Endometrial microvascular endothelial cells (primary cell): Measurements from ENCODE around the gene PKD1. TPM values are rescaled to one million over a fixed set of nuclear protein-coding genes. Genes with fewer than 3 reads are reported as not detected.
"Not testable (repeated sequence)": the region's sequence is repeated elsewhere in the genome, so short reads cannot be mapped to it uniquely, and the experiment has no call there.

Source experiments
- in situ Hi-C: cut with HindIII; loops from 2 replicates; pipeline ENCODE4 v1.10.0; 2017; ENCODE audit warnings: low sequenced_read_pairs, low pct_unique_long_range_greater_than_20kb; ENCODE audit errors: inconsistent ontology term
- total RNA-seq: library from RNA; depleted of rRNA; stranded (reverse); fragments of >200 nt; gene quantifications from one replicate; pipeline ENCODE4 v1.2.3, GENCODE V29; 2015; ENCODE audit errors: inconsistent ontology term

Gene PKD1
- total RNA-seq: 53.8 TPM

- in situ Hi-C loops: not testable (repeated sequence)
Observed at GRCh38 chr16:2135770-2136490, at the start of gene PKD1. PKD1 (minus strand) TSS chr16:2135898; CDS start chr16:2135689, 209 bp downstream.

- in situ Hi-C loops: no loop called here
Observed at GRCh38 chr16:2184962-2185361, 49.3 kb upstream of the PKD1 start.

- in situ Hi-C loops: no loop called here
Observed at GRCh38 chr16:2184346-2184745, 48.6 kb upstream of the PKD1 start.

GRCh38 chr16:2183671-2184070 is 48.0 kb upstream of the PKD1 start:
- in situ Hi-C loops: no loop called here

GRCh38 chr16:2181952-2182351 is 46.3 kb upstream of the PKD1 start:
- in situ Hi-C loops: no loop called here

GRCh38 chr16:2180962-2181923 is 45.5 kb upstream of the PKD1 start:
- in situ Hi-C loops: no loop called here

- in situ Hi-C loops: no loop called here
Observed at GRCh38 chr16:2180461-2180860, 44.8 kb upstream of the PKD1 start.

GRCh38 chr16:2179576-2179975 is 43.9 kb upstream of the PKD1 start:
- in situ Hi-C loops: no loop called here

GRCh38 chr16:2179107-2179501 is 43.4 kb upstream of the PKD1 start:
- in situ Hi-C loops: no loop called here

GRCh38 chr16:2178321-2179106 is 42.8 kb upstream of the PKD1 start:
- in situ Hi-C loops: no loop called here

GRCh38 chr16:2177561-2177960 is 41.9 kb upstream of the PKD1 start:
- in situ Hi-C loops: no loop called here

GRCh38 chr16:2177101-2177500 is 41.4 kb upstream of the PKD1 start:
- in situ Hi-C loops: no loop called here

GRCh38 chr16:2176047-2176446 is 40.3 kb upstream of the PKD1 start:
- in situ Hi-C loops: no loop called here

- in situ Hi-C loops: no loop called here
Observed at GRCh38 chr16:2175454-2175853, 39.8 kb upstream of the PKD1 start.

GRCh38 chr16:2174396-2175131 is 38.9 kb upstream of the PKD1 start:
- in situ Hi-C loops: loop anchor here (25.0 kb wide), 1 partner anchor 137 kb away; the partner anchor contains the start of genes NHERF2, NTHL1 and TSC2

- in situ Hi-C loops: loop anchor here (25.0 kb wide), 1 partner anchor 137 kb away; the partner anchor contains the start of genes NHERF2, NTHL1 and TSC2
Observed at GRCh38 chr16:2173916-2174315, 38.2 kb upstream of the PKD1 start.

- in situ Hi-C loops: loop anchor here (25.0 kb wide), 1 partner anchor 136 kb away; the partner anchor contains the start of genes NHERF2, NTHL1 and TSC2
Observed at GRCh38 chr16:2173366-2173765, 37.7 kb upstream of the PKD1 start.

GRCh38 chr16:2172688-2173335 is 37.1 kb upstream of the PKD1 start:
- in situ Hi-C loops: loop anchor here (25.0 kb wide), 1 partner anchor 136 kb away; the partner anchor contains the start of genes NHERF2, NTHL1 and TSC2
